Lower lobe of right lung (tissue), 2 donors: Measurements from ENCODE around the gene ARID3B. TPM values are rescaled to one million over a fixed set of nuclear protein-coding genes. Genes with fewer than 3 reads are reported as not detected.
A peak's percentile ranks its signal among the peaks of the same experiment; 100 is the strongest.

Experiments
- ATAC-seq, 2 donors: fragments of 200-7000 bp; cut with Tn5 transposase; one replicate each; pipeline ENCODE4 v1.9.1; 2020 to 2022; ENCODE audit warnings: mild to moderate bottlenecking in 2 of 2, moderate library complexity in 2 of 2
- DNase-seq: peaks from one replicate; pipeline ENCODE4 v3.0.0-alpha.2; 2020
- H3K27ac ChIP-seq: fragments of 200-600 bp; one replicate; pipeline ENCODE4 v1.8.0; 2022
- H3K27me3 ChIP-seq: fragments of 200-600 bp; one replicate; pipeline ENCODE4 v1.8.0; 2022; ENCODE audit warnings: low read depth
- H3K36me3 ChIP-seq: fragments of 200-600 bp; one replicate; pipeline ENCODE4 v1.8.0; 2022; ENCODE audit warnings: mild to moderate bottlenecking
- H3K4me1 ChIP-seq: fragments of 200-600 bp; one replicate; pipeline ENCODE4 v1.8.0; 2022
- H3K4me3 ChIP-seq: fragments of 200-600 bp; one replicate; pipeline ENCODE4 v1.8.0; 2022; ENCODE audit warnings: mild to moderate bottlenecking
- H3K9me3 ChIP-seq: fragments of 200-600 bp; one replicate; pipeline ENCODE4 v1.8.0; 2022
- CTCF ChIP-seq: fragments of 200-600 bp; IDR thresholded peaks from one replicate; pipeline ENCODE4 v1.8.0; 2022; ENCODE audit warnings: antibody characterized with exemption, mild to moderate bottlenecking
- intact Hi-C: fragments of 100-400 bp; cut with DNase I; formaldehyde crosslinking; loops from one replicate; pipeline ENCODE4 v1.11.0; 2022
- total RNA-seq: library from RNA; stranded (reverse); fragmentation: NEBNext Ultra II Directional; extraction: Animal tissue kit (Norgen Biotek cat#: 25700); gene quantifications from one replicate; pipeline ENCODE4 v1.2.1, GENCODE V29; 2021
- donor health status: DM: no; HTN: yes; CAD: no; lungs with severe emphysema.

Gene ARID3B
- total RNA-seq, 1 donor from 2014 or later = 11.1 TPM

GRCh38 chr15:74631935-74632560 lies 91.0 kb downstream of the ARID3B start:
- Histone ChIP-seq H3K9me3 (no peaks in the 10 kb centered on the region), H3K4me3 (no peak overlapping the region), H3K27ac (no peak overlapping the region), H3K4me1 (no peaks in the 10 kb centered on the region), H3K27me3 (no peaks in the 10 kb centered on the region), H3K36me3 (peaks cover 99% of the 10 kb centered on the region)
- TF ChIP-seq CTCF = peak; percentile 78
- DNase-seq (no peak), ATAC-seq (peak; percentile 58 to 65)
- intact Hi-C loops = no loop called here

- no peak for TF ChIP-seq CTCF
- H3K4me3 ChIP-seq = no peak overlapping the region
- no peaks in the 10 kb centered on the region for H3K4me1 ChIP-seq
- no peak for ATAC-seq
- H3K27ac ChIP-seq = no peak overlapping the region
- H3K36me3 ChIP-seq = peaks cover 99% of the 10 kb centered on the region
- no peaks in the 10 kb centered on the region for H3K9me3 ChIP-seq
- intact Hi-C loops = no loop called here
- no peaks in the 10 kb centered on the region for H3K27me3 ChIP-seq
- no peak for DNase-seq
These were observed 91.6 kb downstream of the ARID3B start for GRCh38 chr15:74632601-74633000.

- Histone ChIP-seq H3K36me3 (peaks cover 97% of the 10 kb centered on the region), H3K4me3 (no peak overlapping the region), H3K9me3 (no peaks in the 10 kb centered on the region), H3K27me3 (no peaks in the 10 kb centered on the region), H3K4me1 (no peaks in the 10 kb centered on the region), H3K27ac (no peak overlapping the region)
- TF ChIP-seq CTCF = no peak
- DNase-seq (no peak), ATAC-seq (no peak)
- intact Hi-C loops = no loop called here
These were observed 92.8 kb downstream of the ARID3B start for GRCh38 chr15:74633781-74634180.

- H3K9me3 ChIP-seq = no peaks in the 10 kb centered on the region
- H3K36me3 ChIP-seq = peaks cover 97% of the 10 kb centered on the region
- TF ChIP-seq CTCF = peak; percentile 88
- H3K4me1 ChIP-seq = no peaks in the 10 kb centered on the region
- DNase-seq (peak; percentile 72), ATAC-seq (peak; percentile 80 to 81)
- no peak overlapping the region for H3K27ac ChIP-seq
- intact Hi-C loops = loop anchor here (5.0 kb wide), 1 partner anchor 132 kb away; no protein-coding TSS in a partner anchor
- no peaks in the 10 kb centered on the region for H3K27me3 ChIP-seq
- H3K4me3 ChIP-seq = no peak overlapping the region
These were observed 94.2 kb downstream of the ARID3B start for GRCh38 chr15:74635228-74635627.

- Histone ChIP-seq H3K4me1 (peaks cover 11% of the 10 kb centered on the region), H3K36me3 (peaks cover 84% of the 10 kb centered on the region), H3K9me3 (no peaks in the 10 kb centered on the region), H3K27me3 (no peaks in the 10 kb centered on the region), H3K4me3 (no peak overlapping the region), H3K27ac (no peak overlapping the region)
- DNase-seq (no peak), ATAC-seq (no peak)
- TF ChIP-seq CTCF = no peak
- intact Hi-C loops = loop anchor here (5.0 kb wide), 1 partner anchor 130 kb away; no protein-coding TSS in a partner anchor
These were observed 96.0 kb downstream of the ARID3B start for GRCh38 chr15:74636984-74637383.
